SK-N-SH (cell line): ENCODE measurements around the gene WSCD1. TPM values are rescaled to one million over a fixed set of nuclear protein-coding genes. Genes with fewer than 3 reads are reported as not detected.

Experiments
- CTCF ChIA-PET: fragments of 300-600, 350-600 bp; formaldehyde crosslinking; extraction: SDS; loops from one replicate; lab custom pipeline; 2021; lab: Yijun Ruan, JAX
- POLR2A ChIA-PET: fragments of 350-600 bp; sonication (Branson Sonifier 250); formaldehyde crosslinking; extraction: SDS; loops from one replicate; lab custom pipeline; 2020; ENCODE audit warnings: antibody characterized with exemption, inconsistent platforms; lab: Yijun Ruan, JAX
- DNase-seq: peaks from one replicate; pipeline ENCODE4 v3.0.0; 2012
- H2AFZ ChIP-seq: fragments of 200-600 bp; sonication (generic); 2 replicates; pipeline ENCODE4 v1.8.1; 2016; ENCODE audit warnings: antibody characterized with exemption, mild to moderate bottlenecking, low read depth
- H3F3A ChIP-seq: fragments of 200-600 bp; sonication (generic); replicated peaks from 2 replicates; pipeline ENCODE3; 2016; ENCODE audit warnings: antibody characterized with exemption, mild to moderate bottlenecking; ENCODE audit not compliant: insufficient read depth
- H3K27ac ChIP-seq, 2 experiments: fragments of 200-500 bp in 1 of 2; fragments of 200-600 bp in 1 of 2; sonication (Bioruptor generic) in 1 of 2; sonication (generic), shearing (Covaris generic) in 1 of 2; 2 replicates each; pipeline versions ENCODE4 v1.5.1 to v1.6.1; 2014 to 2016; ENCODE audit warnings: low read depth in 2 of 2, inconsistent platforms in 1 of 2, low read length in 1 of 2, mild to moderate bottlenecking in 1 of 2, mixed read lengths in 1 of 2
- H3K27me3 ChIP-seq: fragments of 200-600 bp; sonication (generic), shearing (Covaris generic); 2 replicates; pipeline ENCODE4 v1.6.1; 2016; ENCODE audit warnings: mixed run types; ENCODE audit not compliant: insufficient read depth
- H3K36me3 ChIP-seq, 2 experiments: fragments of 200-500 bp in 1 of 2; fragments of 200-600 bp in 1 of 2; sonication (Bioruptor generic) in 1 of 2; sonication (generic) in 1 of 2; replicated peaks in 1 of 2; 2 replicates each; pipeline versions ENCODE3 to v1.5.1; 2014 to 2016; ENCODE audit warnings: low read length in 1 of 2, mild to moderate bottlenecking in 1 of 2; ENCODE audit not compliant: insufficient read depth in 2 of 2, control insufficient read depth in 1 of 2
- H3K4me1 ChIP-seq, 2 experiments: fragments of 200-500 bp in 1 of 2; fragments of 200-600 bp in 1 of 2; sonication (Bioruptor generic) in 1 of 2; sonication (generic), shearing (Covaris generic) in 1 of 2; 2 replicates each; pipeline versions ENCODE4 v1.5.1 to v1.6.1; 2014 to 2016; ENCODE audit warnings: low read depth in 1 of 2, low read length in 1 of 2, mixed run types in 1 of 2; ENCODE audit not compliant: insufficient read depth in 2 of 2, control insufficient read depth in 1 of 2
- H3K4me2 ChIP-seq: fragments of 200-600 bp; sonication (generic), shearing (Covaris generic); 2 replicates; pipeline ENCODE4 v1.6.1; 2017; ENCODE audit warnings: mixed run types
- H3K4me3 ChIP-seq, 2 experiments: fragments of 200-500 bp in 1 of 2; fragments of 200-600 bp in 1 of 2; sonication (Bioruptor generic) in 1 of 2; sonication (generic), shearing (Covaris generic) in 1 of 2; 2 replicates each; pipeline versions ENCODE4 v1.5.1 to v1.8.1; 2014 to 2016; ENCODE audit warnings: low read depth in 2 of 2, inconsistent platforms in 1 of 2, low read length in 1 of 2, mild to moderate bottlenecking in 1 of 2, mixed read lengths in 1 of 2, moderate library complexity in 1 of 2
- H3K79me2 ChIP-seq: fragments of 200-600 bp; sonication (generic); 2 replicates; pipeline ENCODE4 v1.8.1; 2017; ENCODE audit warnings: mild to moderate bottlenecking; ENCODE audit not compliant: insufficient read depth
- H3K9ac ChIP-seq: fragments of 200-600 bp; sonication (generic); 2 replicates; pipeline ENCODE4 v1.6.1; 2017; ENCODE audit warnings: mixed run types
- H3K9me2 ChIP-seq: fragments of 200-600 bp; sonication (generic); 2 replicates; pipeline ENCODE4 v1.6.1; 2017; ENCODE audit warnings: mixed run types
- H3K9me3 ChIP-seq: fragments of 200-600 bp; sonication (generic); 2 replicates; pipeline ENCODE4 v1.6.1; 2017; ENCODE audit warnings: mixed run types, mild to moderate bottlenecking, moderate library complexity
- H4K20me1 ChIP-seq: fragments of 200-600 bp; sonication (generic); 2 replicates; pipeline ENCODE4 v1.6.1; 2017; ENCODE audit warnings: mild to moderate bottlenecking, mixed run types; ENCODE audit not compliant: insufficient read depth
- EP300 ChIP-seq, 2 experiments: IDR thresholded peaks; 2 replicates each; pipeline versions ENCODE4 v1.4.0 to v1.6.1; 2012; ENCODE audit warnings: borderline replicate concordance in 1 of 2, low read depth in 1 of 2, low read length in 1 of 2
- FOSL2 ChIP-seq: IDR thresholded peaks from 2 replicates; pipeline ENCODE4 v1.4.0; 2012; ENCODE audit warnings: low read depth, mild to moderate bottlenecking, moderate library complexity, borderline replicate concordance
- FOXM1 ChIP-seq: IDR thresholded peaks from 2 replicates; pipeline ENCODE4 v1.4.0; 2012; ENCODE audit warnings: low read depth, mild to moderate bottlenecking
- MXI1 ChIP-seq: IDR thresholded peaks from 2 replicates; pipeline ENCODE4 v1.6.1; 2012; ENCODE audit warnings: mild to moderate bottlenecking, low read depth, low read length, improper control_type of control experiment
- SMC3 ChIP-seq: IDR thresholded peaks from 2 replicates; pipeline ENCODE4 v1.6.1; 2012; ENCODE audit warnings: low read depth, low read length, improper control_type of control experiment
- TEAD4 ChIP-seq: IDR thresholded peaks from 2 replicates; pipeline ENCODE4 v1.4.0; 2012; ENCODE audit warnings: mild to moderate bottlenecking, borderline replicate concordance; ENCODE audit not compliant: insufficient read depth
- WGBS: methylation state at CpG from one replicate; pipeline ENCODE4 v1.1.6; 2017; ENCODE audit warnings: low lambda C conversion rate; 5-methylcytosine and 5-hydroxymethylcytosine counted together
- polyA plus RNA-seq, 3 experiments: library from polyadenylated mRNA; depleted of rRNA; stranded (reverse); fragments of >200 nt; gene quantifications; 2 replicates each; pipeline ENCODE4 v1.2.3, GENCODE V29; 2012
- TF ChIP-seq, protein P1 (sequence below): IDR thresholded peaks from 2 replicates; pipeline ENCODE4 v1.6.1; 2012; ENCODE audit warnings: mild to moderate bottlenecking, low read depth, low read length, moderate library complexity
- TF ChIP-seq, protein P2 (sequence below): IDR thresholded peaks from 2 replicates; pipeline ENCODE4 v1.4.0; 2012; ENCODE audit warnings: low read depth
- TF ChIP-seq, protein P3 (sequence below): fragments of 200-600 bp; sonication (generic); IDR thresholded peaks from 2 replicates; pipeline ENCODE4 v1.6.1; 2017; ENCODE audit warnings: antibody characterized with exemption, mild to moderate bottlenecking, moderate library complexity
- TF ChIP-seq, protein P4 (sequence below): fragments of 150-350 bp; IDR thresholded peaks from 2 replicates; pipeline ENCODE4 v1.6.1; 2016; ENCODE audit warnings: mild to moderate bottlenecking, low read depth, low read length
- TF ChIP-seq, protein P5 (sequence below): IDR thresholded peaks from 2 replicates; pipeline ENCODE4; 2012

Gene WSCD1
- polyA plus RNA-seq, 1 of the 3 experiments (the other 2 are of a cell fraction) = 0.03 TPM

DNA sequence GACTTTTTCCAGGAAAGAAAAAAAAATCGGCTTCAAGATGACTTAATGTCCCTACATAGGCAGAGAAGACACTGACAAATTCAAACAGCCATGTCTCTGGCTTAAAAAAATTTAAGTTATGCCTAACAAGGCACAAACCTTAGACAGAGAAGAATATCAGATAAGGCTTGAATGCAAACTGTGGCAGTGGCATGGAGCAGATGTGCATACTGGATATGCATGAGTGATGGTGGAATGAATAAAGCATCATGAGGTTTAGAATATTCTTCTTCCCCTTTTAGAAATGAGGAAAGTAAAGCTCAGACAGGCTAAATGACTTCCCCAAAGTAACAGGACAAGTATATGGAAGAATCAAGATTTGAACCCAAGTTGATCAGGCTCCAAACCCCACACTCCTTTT lies 23.2 kb upstream of the WSCD1 start:
- Histone ChIP-seq H3K79me2 (no peaks in the 10 kb centered on the region), H3K4me3 (no peak overlapping the region), H3F3A (no peaks in the 10 kb centered on the region), H3K9ac (no peak overlapping the region), H2AFZ (no peak overlapping the region), H3K27ac (no peak overlapping the region), H3K4me2 (no peak overlapping the region), H3K4me1 (no peaks in the 10 kb centered on the region), H3K27me3 (peaks cover 5% of the 10 kb centered on the region; the same call in 1 of the 2 replicates), H3K9me2 (no peaks in the 10 kb centered on the region), H3K9me3 (no peaks in the 10 kb centered on the region), H4K20me1 (no peaks in the 10 kb centered on the region), H3K36me3 (no peaks in the 10 kb centered on the region)
- no peak for DNase-seq
- POLR2A ChIA-PET = no interaction called here
- WGBS = 5% methylated on average over 1 of the region's 1 CpG
- CTCF ChIA-PET = interaction anchor here (2.0 kb wide), 1 partner anchor 22 kb away, joined by 5 read pairs; no protein-coding TSS in a partner anchor
- TF ChIP-seq, protein P1, sequence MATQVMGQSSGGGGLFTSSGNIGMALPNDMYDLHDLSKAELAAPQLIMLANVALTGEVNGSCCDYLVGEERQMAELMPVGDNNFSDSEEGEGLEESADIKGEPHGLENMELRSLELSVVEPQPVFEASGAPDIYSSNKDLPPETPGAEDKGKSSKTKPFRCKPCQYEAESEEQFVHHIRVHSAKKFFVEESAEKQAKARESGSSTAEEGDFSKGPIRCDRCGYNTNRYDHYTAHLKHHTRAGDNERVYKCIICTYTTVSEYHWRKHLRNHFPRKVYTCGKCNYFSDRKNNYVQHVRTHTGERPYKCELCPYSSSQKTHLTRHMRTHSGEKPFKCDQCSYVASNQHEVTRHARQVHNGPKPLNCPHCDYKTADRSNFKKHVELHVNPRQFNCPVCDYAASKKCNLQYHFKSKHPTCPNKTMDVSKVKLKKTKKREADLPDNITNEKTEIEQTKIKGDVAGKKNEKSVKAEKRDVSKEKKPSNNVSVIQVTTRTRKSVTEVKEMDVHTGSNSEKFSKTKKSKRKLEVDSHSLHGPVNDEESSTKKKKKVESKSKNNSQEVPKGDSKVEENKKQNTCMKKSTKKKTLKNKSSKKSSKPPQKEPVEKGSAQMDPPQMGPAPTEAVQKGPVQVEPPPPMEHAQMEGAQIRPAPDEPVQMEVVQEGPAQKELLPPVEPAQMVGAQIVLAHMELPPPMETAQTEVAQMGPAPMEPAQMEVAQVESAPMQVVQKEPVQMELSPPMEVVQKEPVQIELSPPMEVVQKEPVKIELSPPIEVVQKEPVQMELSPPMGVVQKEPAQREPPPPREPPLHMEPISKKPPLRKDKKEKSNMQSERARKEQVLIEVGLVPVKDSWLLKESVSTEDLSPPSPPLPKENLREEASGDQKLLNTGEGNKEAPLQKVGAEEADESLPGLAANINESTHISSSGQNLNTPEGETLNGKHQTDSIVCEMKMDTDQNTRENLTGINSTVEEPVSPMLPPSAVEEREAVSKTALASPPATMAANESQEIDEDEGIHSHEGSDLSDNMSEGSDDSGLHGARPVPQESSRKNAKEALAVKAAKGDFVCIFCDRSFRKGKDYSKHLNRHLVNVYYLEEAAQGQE = no peak
- TF ChIP-seq EP300 (IDR thresholded peaks at IDR 0.05; ENCODE audit: borderline replicate concordance in 1 of 2, low read depth in 1 of 2, low read length in 1 of 2) (no peak), TEAD4 (no peak)
- TF ChIP-seq, protein P2, sequence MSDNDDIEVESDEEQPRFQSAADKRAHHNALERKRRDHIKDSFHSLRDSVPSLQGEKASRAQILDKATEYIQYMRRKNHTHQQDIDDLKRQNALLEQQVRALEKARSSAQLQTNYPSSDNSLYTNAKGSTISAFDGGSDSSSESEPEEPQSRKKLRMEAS = no peak

DNA sequence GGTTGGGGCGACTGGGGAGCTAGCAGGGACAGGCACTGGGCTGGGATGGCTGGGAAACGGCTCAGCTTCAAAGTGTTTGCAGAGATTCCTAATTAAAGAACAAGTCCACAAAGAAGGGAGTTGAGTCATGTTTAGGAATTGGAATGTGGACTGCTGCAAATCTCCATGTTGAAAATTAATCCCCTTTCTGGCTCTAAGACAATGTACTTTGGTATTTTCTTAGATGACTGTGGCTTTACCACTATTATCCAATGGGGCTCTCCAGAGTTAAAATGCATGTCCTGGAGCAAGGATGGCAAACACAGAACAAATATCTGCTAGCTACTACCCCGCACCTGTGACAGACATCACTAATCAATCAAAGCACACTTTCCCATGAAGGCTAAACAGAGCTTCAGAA lies 22.2 kb upstream of the WSCD1 start:
- no peaks in the 10 kb centered on the region for H3K79me2 ChIP-seq
- no peaks in the 10 kb centered on the region for H3K9me3 ChIP-seq
- WGBS = 8% methylated on average over 2 of the region's 3 CpGs
- no peaks in the 10 kb centered on the region for H3K36me3 ChIP-seq
- ChIA-PET POLR2A (no interaction called here), CTCF (interaction anchor here (2.0 kb wide), 1 partner anchor 21 kb away, joined by 5 read pairs; no protein-coding TSS in a partner anchor)
- H3K9me2 ChIP-seq = no peaks in the 10 kb centered on the region
- H3K4me2 ChIP-seq = no peak overlapping the region
- no peaks in the 10 kb centered on the region for H3K4me1 ChIP-seq
- H2AFZ ChIP-seq = no peak overlapping the region
- no peak overlapping the region for H3K9ac ChIP-seq
- H3F3A ChIP-seq = no peaks in the 10 kb centered on the region
- TF ChIP-seq MXI1 (no peak), FOXM1 (no peak), SMC3 (no peak), FOSL2 (no peak)
- TF ChIP-seq, protein P3, sequence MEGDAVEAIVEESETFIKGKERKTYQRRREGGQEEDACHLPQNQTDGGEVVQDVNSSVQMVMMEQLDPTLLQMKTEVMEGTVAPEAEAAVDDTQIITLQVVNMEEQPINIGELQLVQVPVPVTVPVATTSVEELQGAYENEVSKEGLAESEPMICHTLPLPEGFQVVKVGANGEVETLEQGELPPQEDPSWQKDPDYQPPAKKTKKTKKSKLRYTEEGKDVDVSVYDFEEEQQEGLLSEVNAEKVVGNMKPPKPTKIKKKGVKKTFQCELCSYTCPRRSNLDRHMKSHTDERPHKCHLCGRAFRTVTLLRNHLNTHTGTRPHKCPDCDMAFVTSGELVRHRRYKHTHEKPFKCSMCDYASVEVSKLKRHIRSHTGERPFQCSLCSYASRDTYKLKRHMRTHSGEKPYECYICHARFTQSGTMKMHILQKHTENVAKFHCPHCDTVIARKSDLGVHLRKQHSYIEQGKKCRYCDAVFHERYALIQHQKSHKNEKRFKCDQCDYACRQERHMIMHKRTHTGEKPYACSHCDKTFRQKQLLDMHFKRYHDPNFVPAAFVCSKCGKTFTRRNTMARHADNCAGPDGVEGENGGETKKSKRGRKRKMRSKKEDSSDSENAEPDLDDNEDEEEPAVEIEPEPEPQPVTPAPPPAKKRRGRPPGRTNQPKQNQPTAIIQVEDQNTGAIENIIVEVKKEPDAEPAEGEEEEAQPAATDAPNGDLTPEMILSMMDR = no peak
- TF ChIP-seq, protein P4, sequence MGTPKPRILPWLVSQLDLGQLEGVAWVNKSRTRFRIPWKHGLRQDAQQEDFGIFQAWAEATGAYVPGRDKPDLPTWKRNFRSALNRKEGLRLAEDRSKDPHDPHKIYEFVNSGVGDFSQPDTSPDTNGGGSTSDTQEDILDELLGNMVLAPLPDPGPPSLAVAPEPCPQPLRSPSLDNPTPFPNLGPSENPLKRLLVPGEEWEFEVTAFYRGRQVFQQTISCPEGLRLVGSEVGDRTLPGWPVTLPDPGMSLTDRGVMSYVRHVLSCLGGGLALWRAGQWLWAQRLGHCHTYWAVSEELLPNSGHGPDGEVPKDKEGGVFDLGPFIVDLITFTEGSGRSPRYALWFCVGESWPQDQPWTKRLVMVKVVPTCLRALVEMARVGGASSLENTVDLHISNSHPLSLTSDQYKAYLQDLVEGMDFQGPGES = no peak
- TF ChIP-seq, protein P5, sequence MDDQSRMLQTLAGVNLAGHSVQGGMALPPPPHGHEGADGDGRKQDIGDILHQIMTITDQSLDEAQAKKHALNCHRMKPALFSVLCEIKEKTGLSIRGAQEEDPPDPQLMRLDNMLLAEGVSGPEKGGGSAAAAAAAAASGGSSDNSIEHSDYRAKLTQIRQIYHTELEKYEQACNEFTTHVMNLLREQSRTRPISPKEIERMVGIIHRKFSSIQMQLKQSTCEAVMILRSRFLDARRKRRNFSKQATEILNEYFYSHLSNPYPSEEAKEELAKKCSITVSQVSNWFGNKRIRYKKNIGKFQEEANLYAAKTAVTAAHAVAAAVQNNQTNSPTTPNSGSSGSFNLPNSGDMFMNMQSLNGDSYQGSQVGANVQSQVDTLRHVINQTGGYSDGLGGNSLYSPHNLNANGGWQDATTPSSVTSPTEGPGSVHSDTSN = no peak
- H4K20me1 ChIP-seq = no peaks in the 10 kb centered on the region
- peaks cover 5% of the 10 kb centered on the region; the same call in 1 of the 2 replicates for H3K27me3 ChIP-seq
- no peak overlapping the region for H3K4me3 ChIP-seq
- no peak overlapping the region for H3K27ac ChIP-seq
- no peak for DNase-seq
